WTC11 (cell line): ENCODE data around the gene CTDSPL2. TPM values are rescaled to one million over a fixed set of nuclear protein-coding genes. Genes with fewer than 3 reads are reported as not detected.

ENCODE experiments used
- E2F4 ChIP-seq: sonication (generic); formaldehyde crosslinking; IDR thresholded peaks from 2 replicates; pipeline ENCODE4 v1.8.1; 2022; ENCODE audit warnings: low read depth, mild to moderate bottlenecking, moderate library complexity, missing genetic modification reagents, borderline replicate concordance
- IRF2 ChIP-seq: sonication (generic); formaldehyde crosslinking; IDR thresholded peaks from 2 replicates; pipeline ENCODE4 v1.8.0; 2022; ENCODE audit warnings: low read depth, missing genetic modification reagents, borderline replicate concordance
- SP1 ChIP-seq: sonication (generic); formaldehyde crosslinking; conservative IDR thresholded peaks from 2 replicates; pipeline ENCODE4 v1.8.1; 2022; ENCODE audit warnings: missing genetic modification reagents
- ZNF219 ChIP-seq: sonication (generic); formaldehyde crosslinking; IDR thresholded peaks from 2 replicates; pipeline ENCODE4 v1.8.0; 2023; ENCODE audit warnings: missing genetic modification reagents, mild to moderate bottlenecking, borderline replicate concordance
- ZNF317 ChIP-seq: sonication (generic); formaldehyde crosslinking; IDR thresholded peaks from 2 replicates; pipeline ENCODE4 v1.8.1; 2023; ENCODE audit warnings: low read depth, mild to moderate bottlenecking, moderate library complexity, missing genetic modification reagents, borderline replicate concordance
- ZNF396 ChIP-seq: fragments of 250-450 bp; sonication (Bioruptor Pico); IDR thresholded peaks from 2 replicates; pipeline ENCODE4 v1.8.0; 2021; ENCODE audit warnings: mild to moderate bottlenecking, moderate library complexity, borderline replicate concordance
- total RNA-seq: library from RNA; stranded (reverse); gene quantifications from 3 replicates; pipeline ENCODE4 v1.2.3, GENCODE V29; 2021
- TF ChIP-seq, protein P1 (sequence below): sonication (generic); formaldehyde crosslinking; IDR thresholded peaks from 2 replicates; pipeline ENCODE4 v1.8.1; 2023; ENCODE audit warnings: mild to moderate bottlenecking, missing genetic modification reagents
- TF ChIP-seq, protein P2 (sequence below): fragments of 250-450 bp; sonication (Bioruptor Pico); conservative IDR thresholded peaks from 2 replicates; pipeline ENCODE4 v1.9.0; 2021; ENCODE audit warnings: mild to moderate bottlenecking

CTDSPL2 gene
- total RNA-seq, 1 experiment from 2014 or later: 65.2 TPM

- no peak for TF ChIP-seq E2F4
- TF ChIP-seq SP1 (CRISPR knock-in tag): no peak
- no peak for TF ChIP-seq ZNF317 (CRISPR knock-in tag)
- TF ChIP-seq ZNF219 (CRISPR knock-in tag): no peak
- no peak for TF ChIP-seq ZNF396 (CRISPR knock-in tag)
- no peak for TF ChIP-seq IRF2 (CRISPR knock-in tag)
- TF ChIP-seq, protein P1, sequence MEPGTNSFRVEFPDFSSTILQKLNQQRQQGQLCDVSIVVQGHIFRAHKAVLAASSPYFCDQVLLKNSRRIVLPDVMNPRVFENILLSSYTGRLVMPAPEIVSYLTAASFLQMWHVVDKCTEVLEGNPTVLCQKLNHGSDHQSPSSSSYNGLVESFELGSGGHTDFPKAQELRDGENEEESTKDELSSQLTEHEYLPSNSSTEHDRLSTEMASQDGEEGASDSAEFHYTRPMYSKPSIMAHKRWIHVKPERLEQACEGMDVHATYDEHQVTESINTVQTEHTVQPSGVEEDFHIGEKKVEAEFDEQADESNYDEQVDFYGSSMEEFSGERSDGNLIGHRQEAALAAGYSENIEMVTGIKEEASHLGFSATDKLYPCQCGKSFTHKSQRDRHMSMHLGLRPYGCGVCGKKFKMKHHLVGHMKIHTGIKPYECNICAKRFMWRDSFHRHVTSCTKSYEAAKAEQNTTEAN (CRISPR knock-in tag): no peak
- TF ChIP-seq, protein P2, sequence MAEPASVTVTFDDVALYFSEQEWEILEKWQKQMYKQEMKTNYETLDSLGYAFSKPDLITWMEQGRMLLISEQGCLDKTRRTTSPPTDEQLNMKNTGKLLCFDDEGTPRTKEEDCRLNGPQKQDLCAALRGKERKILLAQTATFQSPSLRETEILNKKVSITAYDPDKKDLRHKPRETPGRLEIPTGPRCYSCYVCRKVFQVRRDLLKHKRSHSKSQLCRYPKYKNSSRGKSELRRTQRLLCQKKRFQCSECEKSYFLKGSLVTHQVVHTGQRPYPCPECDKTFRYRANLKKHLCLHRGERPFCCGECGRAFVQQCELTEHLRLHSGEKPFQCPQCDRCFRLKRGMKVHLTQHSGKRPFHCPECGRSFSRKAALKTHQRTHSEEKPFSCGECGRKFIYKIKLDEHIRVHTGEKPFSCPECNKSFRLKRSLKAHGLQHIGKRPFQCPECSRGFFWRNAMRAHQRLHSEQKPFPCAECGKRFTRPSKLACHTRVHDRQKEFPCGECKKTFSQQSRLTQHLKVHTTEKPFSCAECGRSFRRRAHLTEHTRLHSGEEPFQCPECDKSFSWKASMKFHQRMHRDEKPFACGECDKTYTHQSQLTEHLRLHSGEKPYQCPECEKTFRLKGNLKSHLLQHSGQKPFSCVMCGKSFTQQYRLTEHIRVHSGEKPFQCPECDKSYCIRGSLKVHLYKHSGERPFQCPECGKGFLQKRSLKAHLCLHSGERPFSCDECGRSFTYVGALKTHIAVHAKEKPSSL: no peak
- TF ChIP-seq, all 79 proteins: peak for 0
Observed at GRCh38 chr15:44574734-44575133, 147.3 kb downstream of the CTDSPL2 start (continued).

Other genes starting within 250 kb of the CTDSPL2 start
- 10.5 to 14.1 TPM (median 10.5 TPM) in 3 replicates for gene FRMD5, start 232.4 kb upstream of the CTDSPL2 start, total RNA-seq
- gene GOLM2, start 138.9 kb upstream of the CTDSPL2 start, total RNA-seq: 33.9 to 44.5 TPM (median 37.7 TPM) in 3 replicates
- 74.9 to 78.6 TPM (median 76.1 TPM) in 3 replicates for gene EIF3J, start 109.5 kb downstream of the CTDSPL2 start, total RNA-seq
- 46.4 to 54.3 TPM (median 50.7 TPM) in 3 replicates for gene SPG11, start 236.0 kb downstream of the CTDSPL2 start, total RNA-seq